HepG2 (cell line): ENCODE results near the gene PSMD5. TPM values are rescaled to one million over a fixed set of nuclear protein-coding genes. Genes with fewer than 3 reads are reported as not detected.

ENCODE experiments used
- ATAC-seq: fragments of 200-7000 bp; cut with Tn5 transposase; 3 replicates; pipeline ENCODE4 v1.9.1; 2020; ENCODE audit warnings: mild to moderate bottlenecking, moderate library complexity
- BruUV-seq: library from RNA; stranded (reverse); fragments of 400-500 nt; replicated peaks from 2 replicates; lab custom pipeline; 2021; lab: Mats Ljungman, UMichigan
- CTCF ChIA-PET: fragments of 300-600 bp; formaldehyde crosslinking; extraction: SDS; loops from one replicate; lab custom pipeline; 2021; ENCODE audit warnings: low total read pairs, inconsistent platforms, low intra/inter-chr PET ratio; lab: Yijun Ruan, JAX
- POLR2A ChIA-PET: fragments of 350-600 bp; sonication (Branson Sonifier 250); formaldehyde crosslinking; loops from one replicate; lab custom pipeline; 2020; ENCODE audit warnings: antibody characterized with exemption, inconsistent platforms; lab: Yijun Ruan, JAX
- DNase-seq: peaks from one replicate; pipeline ENCODE4 v3.0.0-alpha.2; 2015; ENCODE audit warnings: low spot score
- FAIRE-seq: peaks from 3 replicates; lab custom pipeline; 2011; peaks lifted over from hg19 to GRCh38; lab: Jason Lieb, UNC
- H2AFZ ChIP-seq: one replicate; pipeline ENCODE4 v1.6.1; 2011; ENCODE audit warnings: low read length, inconsistent platforms
- H3K27ac ChIP-seq: fragments of 300-600 bp; 3 replicates; pipeline ENCODE4 v1.8.0; 2011; ENCODE audit warnings: mixed run types, mild to moderate bottlenecking, mixed read lengths, low read length, inconsistent platforms; ENCODE audit not compliant: insufficient read depth; ENCODE audit errors: extremely low read length
- H3K27me3 ChIP-seq, 2 experiments: fragments of 200-600 bp in 1 of 2; 2 replicates in 1 of 2; 3 replicates in 1 of 2; pipeline versions ENCODE4 v1.6.0 to v1.8.0; 2011; ENCODE audit warnings: low read length in 2 of 2, mild to moderate bottlenecking in 2 of 2, moderate library complexity in 2 of 2, inconsistent platforms in 1 of 2; ENCODE audit not compliant: insufficient read depth in 2 of 2, control insufficient read depth in 1 of 2
- H3K36me3 ChIP-seq, 2 experiments: fragments of 200-600 bp in 1 of 2; replicated peaks in 1 of 2; 2 replicates in 1 of 2; 3 replicates in 1 of 2; pipeline versions ENCODE4 v1.5.1 to v1.8.0; 2011; ENCODE audit warnings: low read length in 2 of 2, inconsistent platforms in 1 of 2; ENCODE audit not compliant: insufficient read depth in 2 of 2, control insufficient read depth in 1 of 2
- H3K4me1 ChIP-seq: 2 replicates; pipeline ENCODE4 v1.5.1; 2012; ENCODE audit warnings: low read length, inconsistent platforms; ENCODE audit not compliant: insufficient read depth
- H3K4me2 ChIP-seq: 2 replicates; pipeline ENCODE4 v1.6.0; 2011; ENCODE audit warnings: low read depth, low read length, inconsistent platforms
- H3K4me3 ChIP-seq, 3 experiments: fragments of 200-600 bp in 1 of 3; sonication (generic), shearing (Covaris generic) in 1 of 3; replicated peaks in 1 of 3; 2 replicates each; pipeline ENCODE4 v1.5.1; 2011 to 2016; ENCODE audit warnings: low read length in 3 of 3, inconsistent platforms in 2 of 3, low read depth in 2 of 3, mild to moderate bottlenecking in 2 of 3, control low read depth in 1 of 3, mixed read lengths in 1 of 3; ENCODE audit not compliant: insufficient read depth in 1 of 3
- H3K79me2 ChIP-seq: one replicate; pipeline ENCODE4 v1.6.1; 2011; ENCODE audit warnings: low read length, inconsistent platforms; ENCODE audit not compliant: insufficient read depth
- H3K9ac ChIP-seq: 2 replicates; pipeline ENCODE4 v1.6.0; 2011; ENCODE audit warnings: mild to moderate bottlenecking, low read depth, low read length, inconsistent platforms; ENCODE audit not compliant: insufficient read depth
- H3K9me3 ChIP-seq: 2 replicates; pipeline ENCODE4 v1.5.1; 2012; ENCODE audit warnings: mild to moderate bottlenecking, low read length
- H4K20me1 ChIP-seq: 2 replicates; pipeline ENCODE4 v1.6.0; 2011; ENCODE audit warnings: inconsistent platforms, mild to moderate bottlenecking, low read length, moderate library complexity; ENCODE audit not compliant: insufficient read depth
- FOXA1 ChIP-seq, 2 experiments: fragments of 450-650 bp in 1 of 2; sonication (generic) in 1 of 2; formaldehyde crosslinking in 1 of 2; IDR thresholded peaks; 2 replicates each; pipeline versions ENCODE4 v1.4.0 to v1.6.1; 2016 to 2020; ENCODE audit warnings: missing genetic modification reagents in 1 of 2
- FOXA3 ChIP-seq: IDR thresholded peaks from 2 replicates; pipeline ENCODE4 v1.6.1; 2016; ENCODE audit warnings: missing genetic modification reagents, missing compliant biosample characterization
- SAFB2 ChIP-seq: sonication (generic); formaldehyde crosslinking; IDR thresholded peaks from 2 replicates; pipeline ENCODE4 v1.5.1; 2020; ENCODE audit warnings: missing genetic modification reagents, low read depth, mild to moderate bottlenecking, borderline replicate concordance
- SMARCC2 ChIP-seq: fragments of 450-650 bp; IDR thresholded peaks from 2 replicates; pipeline ENCODE4 v1.6.1; 2017; ENCODE audit warnings: antibody characterized with exemption, mild to moderate bottlenecking
- SP5 ChIP-seq: IDR thresholded peaks from 2 replicates; pipeline ENCODE4 v1.6.1; 2016; ENCODE audit warnings: low read depth, borderline replicate concordance
- THAP11 ChIP-seq: IDR thresholded peaks from 2 replicates; pipeline ENCODE4 v1.6.1; 2016; ENCODE audit warnings: missing biosample characterization, missing genetic modification reagents
- ZNF17 ChIP-seq: sonication (generic); formaldehyde crosslinking; IDR thresholded peaks from 2 replicates; pipeline ENCODE4 v1.5.0; 2020; ENCODE audit warnings: mild to moderate bottlenecking, missing genetic modification reagents
- ZNF543 ChIP-seq: sonication (generic); formaldehyde crosslinking; IDR thresholded peaks from 2 replicates; pipeline ENCODE4 v1.4.0; 2020; ENCODE audit warnings: mild to moderate bottlenecking, missing genetic modification reagents
- WGBS: methylation state at CpG from one replicate; pipeline ENCODE4 v1.1.6; 2017; ENCODE audit warnings: low lambda C conversion rate; 5-methylcytosine and 5-hydroxymethylcytosine counted together
- in situ Hi-C: cut with HindIII; loops from 2 replicates; pipeline ENCODE4 v1.10.0; 2017; ENCODE audit warnings: low pct_unique_long_range_greater_than_20kb; ENCODE audit not compliant: extremely low pct_ligation_motif_present
- intact Hi-C: fragments of 100-400 bp; cut with micrococcal nuclease; formaldehyde crosslinking; loops from one replicate; pipeline ENCODE4 v1.10.0; 2022; ENCODE audit not compliant: unreplicated experiment
- polyA plus RNA-seq, 8 experiments: library from polyadenylated mRNA; depleted of rRNA in 3 of 8; stranded (reverse) in 7 of 8; unstranded in 1 of 8; fragments of >200 nt; fragmentation: Illumina TruSeq in 4 of 8; extraction: Trizol in 4 of 8; gene quantifications; 2 replicates each; pipeline versions ENCODE4 v1.2.1 to v1.2.3, GENCODE V29; 2011 to 2016; ENCODE audit warnings: low read depth in 4 of 8, missing spikeins in 1 of 8, mixed read lengths in 1 of 8; ENCODE audit not compliant: insufficient read depth in 1 of 8
- total RNA-seq, 5 experiments: library from RNA; depleted of rRNA; stranded (reverse); fragments of >200 nt; fragmentation: Illumina TruSeq; extraction: Trizol; gene quantifications; 2 replicates each; pipeline ENCODE4 v1.2.3, GENCODE V29; 2016; ENCODE audit warnings: low read depth in 1 of 5
- TF ChIP-seq, protein P1 (sequence below): IDR thresholded peaks from 2 replicates; pipeline ENCODE4 v1.4.0; 2020; ENCODE audit warnings: mild to moderate bottlenecking, missing genetic modification reagents
- TF ChIP-seq, protein P2 (sequence below): sonication (generic); formaldehyde crosslinking; IDR thresholded peaks from 2 replicates; pipeline ENCODE4 v1.5.0; 2020; ENCODE audit warnings: mild to moderate bottlenecking, missing genetic modification reagents
- TF ChIP-seq, protein P3 (sequence below): sonication (generic); formaldehyde crosslinking; IDR thresholded peaks from 2 replicates; pipeline ENCODE4 v1.5.1; 2020; ENCODE audit warnings: mild to moderate bottlenecking, missing genetic modification reagents, moderate library complexity
- TF ChIP-seq, protein P4 (sequence below): sonication (generic); formaldehyde crosslinking; IDR thresholded peaks from 2 replicates; pipeline ENCODE4 v1.8.0; 2022; ENCODE audit warnings: mild to moderate bottlenecking, missing genetic modification reagents, moderate library complexity

The PSMD5 gene
- total and polyA plus RNA-seq, 2 of the 13 experiments (the other 11 are each of a cell fraction or from before 2014, with no cell fraction given), result 12.7 to 18.1 TPM

DNA sequence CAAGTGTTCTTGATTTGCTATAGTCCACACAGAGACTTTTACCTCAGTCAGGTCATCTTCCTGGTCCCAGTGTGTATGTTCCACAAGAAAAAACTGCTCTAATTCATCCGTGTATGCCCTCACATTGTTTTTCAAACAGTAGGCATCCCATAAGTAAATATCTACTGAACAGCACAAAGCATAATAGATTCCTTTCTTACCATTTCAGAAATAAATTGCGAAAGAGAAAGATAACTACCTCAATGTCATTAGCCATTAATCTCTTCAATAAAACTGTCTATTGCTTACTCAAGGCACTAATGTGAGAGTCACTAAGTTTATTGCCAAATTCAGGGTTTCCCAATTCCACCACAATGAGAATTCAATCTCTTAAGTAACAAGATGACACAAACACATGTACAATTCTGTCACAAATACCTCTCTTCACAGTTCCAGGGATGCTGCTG lies 59.1 kb downstream of the PSMD5 start:
- Histone ChIP-seq H3K4me1 (peaks cover 73% of the 10 kb centered on the region), H4K20me1 (no peaks in the 10 kb centered on the region), H2AFZ (no peak overlapping the region), H3K36me3 (peaks cover 7 to 32% of the 10 kb centered on the region in 2 experiments), H3K4me3 (no peak overlapping the region), H3K9me3 (no peaks in the 10 kb centered on the region), H3K27ac (peak overlapping the region; percentile 72), H3K4me2 (peak overlapping the region; percentile 44; the same call in 1 of the 2 replicates), H3K79me2 (peaks cover 57% of the 10 kb centered on the region), H3K27me3 (no peaks in the 10 kb centered on the region), H3K9ac (peak overlapping the region; percentile 13; the same call in 1 of the 2 replicates)
- no TSS peak for BruUV-seq
- WGBS, result 25% methylated on average over 2 of the region's 2 CpGs
- ChIA-PET CTCF (no interaction called here), POLR2A (interaction anchor here (1.7 kb wide), 1 partner anchor 10 kb away, joined by 18 read pairs; the partner anchor contains the start of gene FBXW2)
- ATAC-seq (peak; percentile 67), DNase-seq (peak; percentile 87), FAIRE-seq (no peak)
- intact Hi-C loops (no loop called here), in situ Hi-C loops (no loop called here)
- TF ChIP-seq, protein P1, sequence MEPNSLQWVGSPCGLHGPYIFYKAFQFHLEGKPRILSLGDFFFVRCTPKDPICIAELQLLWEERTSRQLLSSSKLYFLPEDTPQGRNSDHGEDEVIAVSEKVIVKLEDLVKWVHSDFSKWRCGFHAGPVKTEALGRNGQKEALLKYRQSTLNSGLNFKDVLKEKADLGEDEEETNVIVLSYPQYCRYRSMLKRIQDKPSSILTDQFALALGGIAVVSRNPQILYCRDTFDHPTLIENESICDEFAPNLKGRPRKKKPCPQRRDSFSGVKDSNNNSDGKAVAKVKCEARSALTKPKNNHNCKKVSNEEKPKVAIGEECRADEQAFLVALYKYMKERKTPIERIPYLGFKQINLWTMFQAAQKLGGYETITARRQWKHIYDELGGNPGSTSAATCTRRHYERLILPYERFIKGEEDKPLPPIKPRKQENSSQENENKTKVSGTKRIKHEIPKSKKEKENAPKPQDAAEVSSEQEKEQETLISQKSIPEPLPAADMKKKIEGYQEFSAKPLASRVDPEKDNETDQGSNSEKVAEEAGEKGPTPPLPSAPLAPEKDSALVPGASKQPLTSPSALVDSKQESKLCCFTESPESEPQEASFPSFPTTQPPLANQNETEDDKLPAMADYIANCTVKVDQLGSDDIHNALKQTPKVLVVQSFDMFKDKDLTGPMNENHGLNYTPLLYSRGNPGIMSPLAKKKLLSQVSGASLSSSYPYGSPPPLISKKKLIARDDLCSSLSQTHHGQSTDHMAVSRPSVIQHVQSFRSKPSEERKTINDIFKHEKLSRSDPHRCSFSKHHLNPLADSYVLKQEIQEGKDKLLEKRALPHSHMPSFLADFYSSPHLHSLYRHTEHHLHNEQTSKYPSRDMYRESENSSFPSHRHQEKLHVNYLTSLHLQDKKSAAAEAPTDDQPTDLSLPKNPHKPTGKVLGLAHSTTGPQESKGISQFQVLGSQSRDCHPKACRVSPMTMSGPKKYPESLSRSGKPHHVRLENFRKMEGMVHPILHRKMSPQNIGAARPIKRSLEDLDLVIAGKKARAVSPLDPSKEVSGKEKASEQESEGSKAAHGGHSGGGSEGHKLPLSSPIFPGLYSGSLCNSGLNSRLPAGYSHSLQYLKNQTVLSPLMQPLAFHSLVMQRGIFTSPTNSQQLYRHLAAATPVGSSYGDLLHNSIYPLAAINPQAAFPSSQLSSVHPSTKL (CRISPR knock-in tag), result peak; percentile 82
- TF ChIP-seq FOXA3 (CRISPR knock-in tag) (peak; percentile 67), THAP11 (CRISPR knock-in tag) (peak; percentile 18; the same call in 1 of the 2 replicates), ZNF543 (no peak), FOXA1 (IDR thresholded peaks at IDR 0.05) (no peak), FOXA1 (CRISPR knock-in tag; IDR thresholded peaks at IDR 0.05) (peak; percentile 75), ZNF17 (CRISPR knock-in tag) (no peak), SMARCC2 (no peak), SAFB2 (no peak), SP5 (0 out of 2 replicates have a peak, but pooled peaks have one; percentile 25)
- TF ChIP-seq, protein P2, sequence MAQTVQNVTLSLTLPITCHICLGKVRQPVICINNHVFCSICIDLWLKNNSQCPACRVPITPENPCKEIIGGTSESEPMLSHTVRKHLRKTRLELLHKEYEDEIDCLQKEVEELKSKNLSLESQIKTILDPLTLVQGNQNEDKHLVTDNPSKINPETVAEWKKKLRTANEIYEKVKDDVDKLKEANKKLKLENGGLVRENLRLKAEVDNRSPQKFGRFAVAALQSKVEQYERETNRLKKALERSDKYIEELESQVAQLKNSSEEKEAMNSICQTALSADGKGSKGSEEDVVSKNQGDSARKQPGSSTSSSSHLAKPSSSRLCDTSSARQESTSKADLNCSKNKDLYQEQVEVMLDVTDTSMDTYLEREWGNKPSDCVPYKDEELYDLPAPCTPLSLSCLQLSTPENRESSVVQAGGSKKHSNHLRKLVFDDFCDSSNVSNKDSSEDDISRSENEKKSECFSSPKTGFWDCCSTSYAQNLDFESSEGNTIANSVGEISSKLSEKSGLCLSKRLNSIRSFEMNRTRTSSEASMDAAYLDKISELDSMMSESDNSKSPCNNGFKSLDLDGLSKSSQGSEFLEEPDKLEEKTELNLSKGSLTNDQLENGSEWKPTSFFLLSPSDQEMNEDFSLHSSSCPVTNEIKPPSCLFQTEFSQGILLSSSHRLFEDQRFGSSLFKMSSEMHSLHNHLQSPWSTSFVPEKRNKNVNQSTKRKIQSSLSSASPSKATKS (CRISPR knock-in tag), result no peak
- TF ChIP-seq, protein P3, sequence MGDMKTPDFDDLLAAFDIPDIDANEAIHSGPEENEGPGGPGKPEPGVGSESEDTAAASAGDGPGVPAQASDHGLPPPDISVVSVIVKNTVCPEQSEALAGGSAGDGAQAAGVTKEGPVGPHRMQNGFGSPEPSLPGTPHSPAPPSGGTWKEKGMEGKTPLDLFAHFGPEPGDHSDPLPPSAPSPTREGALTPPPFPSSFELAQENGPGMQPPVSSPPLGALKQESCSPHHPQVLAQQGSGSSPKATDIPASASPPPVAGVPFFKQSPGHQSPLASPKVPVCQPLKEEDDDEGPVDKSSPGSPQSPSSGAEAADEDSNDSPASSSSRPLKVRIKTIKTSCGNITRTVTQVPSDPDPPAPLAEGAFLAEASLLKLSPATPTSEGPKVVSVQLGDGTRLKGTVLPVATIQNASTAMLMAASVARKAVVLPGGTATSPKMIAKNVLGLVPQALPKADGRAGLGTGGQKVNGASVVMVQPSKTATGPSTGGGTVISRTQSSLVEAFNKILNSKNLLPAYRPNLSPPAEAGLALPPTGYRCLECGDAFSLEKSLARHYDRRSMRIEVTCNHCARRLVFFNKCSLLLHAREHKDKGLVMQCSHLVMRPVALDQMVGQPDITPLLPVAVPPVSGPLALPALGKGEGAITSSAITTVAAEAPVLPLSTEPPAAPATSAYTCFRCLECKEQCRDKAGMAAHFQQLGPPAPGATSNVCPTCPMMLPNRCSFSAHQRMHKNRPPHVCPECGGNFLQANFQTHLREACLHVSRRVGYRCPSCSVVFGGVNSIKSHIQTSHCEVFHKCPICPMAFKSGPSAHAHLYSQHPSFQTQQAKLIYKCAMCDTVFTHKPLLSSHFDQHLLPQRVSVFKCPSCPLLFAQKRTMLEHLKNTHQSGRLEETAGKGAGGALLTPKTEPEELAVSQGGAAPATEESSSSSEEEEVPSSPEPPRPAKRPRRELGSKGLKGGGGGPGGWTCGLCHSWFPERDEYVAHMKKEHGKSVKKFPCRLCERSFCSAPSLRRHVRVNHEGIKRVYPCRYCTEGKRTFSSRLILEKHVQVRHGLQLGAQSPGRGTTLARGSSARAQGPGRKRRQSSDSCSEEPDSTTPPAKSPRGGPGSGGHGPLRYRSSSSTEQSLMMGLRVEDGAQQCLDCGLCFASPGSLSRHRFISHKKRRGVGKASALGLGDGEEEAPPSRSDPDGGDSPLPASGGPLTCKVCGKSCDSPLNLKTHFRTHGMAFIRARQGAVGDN (CRISPR knock-in tag), result no peak
- TF ChIP-seq, protein P4, sequence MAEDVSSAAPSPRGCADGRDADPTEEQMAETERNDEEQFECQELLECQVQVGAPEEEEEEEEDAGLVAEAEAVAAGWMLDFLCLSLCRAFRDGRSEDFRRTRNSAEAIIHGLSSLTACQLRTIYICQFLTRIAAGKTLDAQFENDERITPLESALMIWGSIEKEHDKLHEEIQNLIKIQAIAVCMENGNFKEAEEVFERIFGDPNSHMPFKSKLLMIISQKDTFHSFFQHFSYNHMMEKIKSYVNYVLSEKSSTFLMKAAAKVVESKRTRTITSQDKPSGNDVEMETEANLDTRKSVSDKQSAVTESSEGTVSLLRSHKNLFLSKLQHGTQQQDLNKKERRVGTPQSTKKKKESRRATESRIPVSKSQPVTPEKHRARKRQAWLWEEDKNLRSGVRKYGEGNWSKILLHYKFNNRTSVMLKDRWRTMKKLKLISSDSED (CRISPR knock-in tag), result no peak
